CD1c-positive myeloid dendritic cell (primary cell): Measurements from ENCODE around the gene UBAC1.

ENCODE experiments used
- DNase-seq: peaks from one replicate; pipeline ENCODE4 v3.0.0-alpha.2; 2016; ENCODE audit errors: extremely low spot score

Gene UBAC1

GRCh38 chr9:135884328-135885035, 76.7 kb downstream of the UBAC1 start:
- DNase-seq, result no peak

DNA sequence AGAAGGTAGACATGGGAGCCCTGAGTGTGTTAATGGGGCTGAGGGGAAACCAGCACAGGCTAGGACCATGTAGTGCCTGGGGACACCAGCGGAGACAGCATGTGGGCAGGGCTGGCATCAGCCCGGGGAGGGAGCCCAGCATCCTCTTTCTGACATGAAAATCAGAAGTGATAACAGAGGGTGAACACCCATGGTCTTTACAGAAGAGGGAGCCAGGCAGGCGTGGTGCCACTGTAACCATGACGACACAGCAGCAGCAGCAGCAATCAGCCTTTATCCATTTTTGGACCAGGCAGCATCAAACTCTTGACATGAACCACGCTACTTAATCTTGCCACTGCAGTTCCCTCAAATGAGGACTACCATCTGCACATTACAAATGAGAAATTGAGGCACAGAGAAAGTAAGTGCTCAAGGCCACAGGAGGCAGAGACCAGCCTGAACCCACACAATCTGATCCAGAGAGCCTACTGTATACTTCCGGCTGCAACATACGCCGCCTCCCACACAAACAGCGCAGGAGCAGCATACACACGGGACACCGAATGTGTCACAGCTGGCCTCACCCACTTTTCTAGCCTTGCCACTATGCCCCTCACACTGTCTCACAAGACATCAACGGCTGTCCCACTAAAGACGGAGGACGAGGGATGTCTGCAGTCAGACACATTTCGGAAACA, 77.6 kb downstream of the UBAC1 start:
- DNase-seq, result no peak
